Measurements from ENCODE around the gene NHLRC4. TPM values are rescaled to one million over a fixed set of nuclear protein-coding genes. Genes with fewer than 3 reads are reported as not detected.

NHLRC4 gene
- polyA plus RNA-seq, 2 of the 4 experiments (the other 2 are of a cell fraction): 0.03 to 0.09 TPM

GRCh38 chr16:529012-529575 lies 37.7 kb upstream of the NHLRC4 start:
- H3K4me3 ChIP-seq: peak overlapping the region; percentile 96
- TF ChIP-seq EHMT2 (IDR thresholded peaks at IDR 0.05; ENCODE audit: low read depth) (no peak), HOXA7 (CRISPR knock-in tag; IDR thresholded peaks at IDR 0.05) (no peak)
- H3K4me1 ChIP-seq: peaks cover 42% of the 10 kb centered on the region
- peak overlapping the region; percentile 95 to 97 for H3K27ac ChIP-seq
- no peaks in the 10 kb centered on the region for H3K9me3 ChIP-seq
- H3K4me2 ChIP-seq: peak overlapping the region; percentile 89
- WGBS (ENCODE audit: missing lambda C conversion rate): 63% methylated on average over 9 of the region's 12 CpGs
- CTCF ChIA-PET: interaction anchor here (0.9 to 3.2 kb wide), 4 partner anchors 11 to 422 kb away, joined by 3 to 11 read pairs (median 4); no protein-coding TSS in a partner anchor
- no peak for FAIRE-seq
- ATAC-seq: no peak
- POLR2A ChIA-PET: no interaction called here
- DNase-seq (ENCODE audit: low read depth in 1 of 2, low spot score in 1 of 2): no peak

- Histone ChIP-seq H3K27ac (no peak overlapping the region), H3K4me2 (no peak overlapping the region), H3K9me3 (no peaks in the 10 kb centered on the region), H3K4me1 (peaks cover 49% of the 10 kb centered on the region), H3K4me3 (no peak overlapping the region)
- no peak for ATAC-seq
- TF ChIP-seq ZSCAN20 (CRISPR knock-in tag; IDR thresholded peaks at IDR 0.05) (no peak), NR3C1 (IDR thresholded peaks at IDR 0.05) (no peak), CBX8 (IDR thresholded peaks at IDR 0.05) (no peak), ZFP36 (IDR thresholded peaks at IDR 0.05; ENCODE audit: borderline replicate concordance, partially characterized antibody) (no peak), POLR2A (IDR thresholded peaks at IDR 0.05; ENCODE audit: low read length) (no peak), KDM1A (IDR thresholded peaks at IDR 0.05; ENCODE audit: low read depth) (no peak), RFX5 (IDR thresholded peaks at IDR 0.05) (no peak), FOSB (CRISPR knock-in tag; IDR thresholded peaks at IDR 0.05) (no peak), CTCF (IDR thresholded peaks at IDR 0.05) (no peak), RNF2 (IDR thresholded peaks at IDR 0.05; ENCODE audit: borderline replicate concordance, low read depth) (no peak), TFCP2L1 (CRISPR knock-in tag; IDR thresholded peaks at IDR 0.05) (no peak), RCOR1 (IDR thresholded peaks at IDR 0.05; ENCODE audit: low read depth, low read length) (no peak)
- CTCF ChIA-PET: interaction anchor here (3.2 kb wide), 1 partner anchor 16 kb away, joined by 11 read pairs; no protein-coding TSS in a partner anchor
- POLR2A ChIA-PET: no interaction called here
- no peak for DNase-seq (ENCODE audit: low read depth in 1 of 2, low spot score in 1 of 2)
- no peak for FAIRE-seq
- 94% methylated on average over 17 of the region's 23 CpGs for WGBS (ENCODE audit: missing lambda C conversion rate)
Observed at GRCh38 chr16:530111-530817, 36.5 kb upstream of the NHLRC4 start.

DNA sequence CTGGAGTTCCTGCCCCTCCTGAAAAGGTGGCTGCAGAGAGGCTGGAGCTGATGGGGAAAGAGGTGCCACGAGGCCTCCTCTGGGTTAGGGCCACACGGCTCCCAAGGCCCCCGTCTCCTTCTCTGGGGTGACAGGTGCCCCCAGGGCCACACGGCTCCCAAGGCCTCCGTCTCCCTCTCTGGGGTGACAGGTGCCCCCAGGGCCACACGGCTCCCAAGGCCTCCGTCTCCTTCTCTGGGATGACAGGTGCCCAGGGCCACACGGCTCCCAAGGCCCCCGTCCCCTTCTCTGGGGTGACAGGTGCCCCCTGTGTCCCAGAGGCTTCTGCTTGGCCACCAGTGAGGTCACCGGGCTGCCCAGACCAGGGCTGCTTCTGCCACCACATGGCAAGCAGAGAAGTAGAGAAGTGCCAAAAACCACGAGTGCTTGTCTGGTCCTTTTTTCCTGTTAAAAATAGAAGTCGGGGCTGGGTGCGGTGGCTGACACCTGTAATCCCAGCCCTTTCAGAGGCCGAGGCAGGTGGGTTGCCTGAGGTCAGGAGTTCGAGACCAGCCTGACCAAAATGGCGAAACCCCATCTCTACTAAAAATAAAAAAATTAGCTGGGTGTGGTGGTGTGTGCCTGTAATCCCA lies 35.2 kb upstream of the NHLRC4 start:
- Histone ChIP-seq H3K4me3 (no peak overlapping the region), H3K4me1 (peaks cover 45% of the 10 kb centered on the region), H3K27ac (no peak overlapping the region), H3K9me3 (no peaks in the 10 kb centered on the region), H3K4me2 (no peak overlapping the region)
- FAIRE-seq (no peak), DNase-seq (ENCODE audit: low read depth in 1 of 2, low spot score in 1 of 2) (no peak), ATAC-seq (no peak)
- ChIA-PET POLR2A (no interaction called here), CTCF (interaction anchor here (1.0 to 3.2 kb wide), 4 partner anchors 15 to 48 kb away, joined by 5 to 11 read pairs (median 7); no protein-coding TSS in a partner anchor)
- WGBS (ENCODE audit: missing lambda C conversion rate): 97% methylated on average over 14 of the region's 16 CpGs
- no peak for TF ChIP-seq TP53 (CRISPR knock-in tag; IDR thresholded peaks at IDR 0.05)
- no peak for TF ChIP-seq MAX (IDR thresholded peaks at IDR 0.05)
- TF ChIP-seq SMC3 (IDR thresholded peaks at IDR 0.05): no peak
- TF ChIP-seq CBX8 (IDR thresholded peaks at IDR 0.05): no peak
- TF ChIP-seq USF2 (IDR thresholded peaks at IDR 0.05): no peak
- no peak for TF ChIP-seq HDAC2 (IDR thresholded peaks at IDR 0.05)
- TF ChIP-seq EHF (CRISPR knock-in tag; IDR thresholded peaks at IDR 0.05): no peak
- TF ChIP-seq POLR2A (IDR thresholded peaks at IDR 0.05; ENCODE audit: low read length): no peak
- no peak for TF ChIP-seq FOSL2 (IDR thresholded peaks at IDR 0.05)
- no peak for TF ChIP-seq FOSL2 (CRISPR knock-in tag; IDR thresholded peaks at IDR 0.05)
- TF ChIP-seq BCL3 (IDR thresholded peaks at IDR 0.05): no peak
- no peak for TF ChIP-seq HES2 (IDR thresholded peaks at IDR 0.05)
- no peak for TF ChIP-seq FOXS1 (CRISPR knock-in tag; IDR thresholded peaks at IDR 0.05)
- no peak for TF ChIP-seq ZC3H11A (IDR thresholded peaks at IDR 0.05)
- TF ChIP-seq GATA3 (IDR thresholded peaks at IDR 0.05; ENCODE audit: borderline replicate concordance): no peak
- TF ChIP-seq CHD2 (IDR thresholded peaks at IDR 0.05; ENCODE audit: low read length, partially characterized antibody): no peak
- no peak for TF ChIP-seq PHF8 (IDR thresholded peaks at IDR 0.05; ENCODE audit: borderline replicate concordance, low read depth)
- TF ChIP-seq TFCP2L1 (CRISPR knock-in tag; IDR thresholded peaks at IDR 0.05): no peak
- TF ChIP-seq, protein P1, sequence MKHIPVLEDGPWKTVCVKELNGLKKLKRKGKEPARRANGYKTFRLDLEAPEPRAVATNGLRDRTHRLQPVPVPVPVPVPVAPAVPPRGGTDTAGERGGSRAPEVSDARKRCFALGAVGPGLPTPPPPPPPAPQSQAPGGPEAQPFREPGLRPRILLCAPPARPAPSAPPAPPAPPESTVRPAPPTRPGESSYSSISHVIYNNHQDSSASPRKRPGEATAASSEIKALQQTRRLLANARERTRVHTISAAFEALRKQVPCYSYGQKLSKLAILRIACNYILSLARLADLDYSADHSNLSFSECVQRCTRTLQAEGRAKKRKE (CRISPR knock-in tag; IDR thresholded peaks at IDR 0.05; ENCODE audit: low read depth): no peak
